B cell (primary cell): ENCODE results near the gene YES1. TPM values are rescaled to one million over a fixed set of nuclear protein-coding genes. Genes with fewer than 3 reads are reported as not detected.

Experiments
- ATAC-seq: fragments of 200-7000 bp; cut with Tn5 transposase; one replicate; pipeline ENCODE4 v1.10.0; 2021; ENCODE audit warnings: low read depth, mild to moderate bottlenecking, moderate number of reproducible peaks, moderate library complexity
- CTCF ChIA-PET: fragments of 350-600 bp; sonication (Branson Sonifier 250); formaldehyde crosslinking; loops from one replicate; lab custom pipeline; 2021; ENCODE audit warnings: antibody characterized with exemption, inconsistent platforms; lab: Charles Lee
- POLR2A ChIA-PET: fragments of 350-600 bp; sonication (Branson Sonifier 250); formaldehyde crosslinking; loops from one replicate; lab custom pipeline; 2021; ENCODE audit warnings: antibody characterized with exemption; lab: Charles Lee
- DNase-seq: peaks from one replicate; pipeline ENCODE4 v3.0.0; 2013
- H2AFZ ChIP-seq: 2 replicates; pipeline ENCODE4 v1.6.1; 2012; ENCODE audit warnings: mild to moderate bottlenecking, low read depth, low read length; ENCODE audit not compliant: insufficient read depth, poor library complexity, severe bottlenecking
- H3K27ac ChIP-seq, 2 donors: 1 replicate in 1 of 2; 2 replicates in 1 of 2; pipeline ENCODE4 v1.5.1; 2012 to 2013; ENCODE audit warnings: low read length in 2 of 2, mild to moderate bottlenecking in 2 of 2, moderate library complexity in 1 of 2
- H3K27me3 ChIP-seq, 4 experiments: fragments of 200-600 bp in 1 of 4; sonication (generic) in 1 of 4; replicated peaks in 1 of 4; 1 replicate in 2 of 4; 2 replicates in 2 of 4; pipeline versions ENCODE4 v1.6.1 to v1.7.0; 2013 to 2016; ENCODE audit warnings: low read length in 3 of 4, mild to moderate bottlenecking in 2 of 4, mixed read lengths in 1 of 4, moderate library complexity in 1 of 4; ENCODE audit not compliant: insufficient read depth in 4 of 4, control insufficient read depth in 3 of 4; ENCODE audit errors: control extremely low read depth in 1 of 4
- H3K36me3 ChIP-seq, 2 experiments: replicated peaks in 1 of 2; 1 replicate in 1 of 2; 2 replicates in 1 of 2; pipeline versions ENCODE4 v1.6.1 to v1.7.1; 2013; ENCODE audit warnings: low read length in 1 of 2; ENCODE audit not compliant: insufficient read depth in 2 of 2, control insufficient read depth in 1 of 2; ENCODE audit errors: control extremely low read depth in 1 of 2, extremely low read depth in 1 of 2
- H3K4me1 ChIP-seq, 2 donors: fragments of 200-600 bp in 1 of 2; sonication (generic) in 1 of 2; 1 replicate in 1 of 2; 2 replicates in 1 of 2; pipeline versions ENCODE4 v1.5.1 to v1.6.1; 2013 to 2017; ENCODE audit warnings: low read length in 2 of 2; ENCODE audit not compliant: control insufficient read depth in 2 of 2, insufficient read depth in 2 of 2
- H3K4me2 ChIP-seq: replicated peaks from 2 replicates; pipeline ENCODE3; 2012; ENCODE audit warnings: mild to moderate bottlenecking, low read depth, low read length; ENCODE audit not compliant: poor library complexity, severe bottlenecking
- H3K4me3 ChIP-seq, 5 experiments: fragments of 200-600 bp in 1 of 5; sonication (generic) in 1 of 5; 1 replicate in 3 of 5; 2 replicates in 2 of 5; pipeline versions ENCODE4 v1.5.1 to v1.7.0; 2011 to 2016; ENCODE audit warnings: low read length in 4 of 5, mild to moderate bottlenecking in 4 of 5, low read depth in 2 of 5, control low read depth in 1 of 5, moderate library complexity in 1 of 5; ENCODE audit not compliant: insufficient read depth in 1 of 5; ENCODE audit errors: control extremely low read depth in 1 of 5, extremely low read depth in 1 of 5
- H3K79me2 ChIP-seq: fragments of 200-600 bp; sonication (generic); one replicate; pipeline ENCODE4 v1.6.0; 2016; ENCODE audit warnings: low read length; ENCODE audit not compliant: control insufficient read depth, insufficient read depth
- H3K9ac ChIP-seq: fragments of 200-600 bp; sonication (generic); 2 replicates; pipeline ENCODE4 v1.6.1; 2017; ENCODE audit warnings: mild to moderate bottlenecking, low read length, moderate library complexity
- H3K9me3 ChIP-seq, 3 donors: one replicate each; pipeline versions ENCODE4 v1.6.1 to v1.7.1; 2013; ENCODE audit warnings: low read length in 2 of 3; ENCODE audit not compliant: control insufficient read depth in 2 of 3, insufficient read depth in 1 of 3; ENCODE audit errors: control extremely low read depth in 1 of 3
- H4K20me1 ChIP-seq: 2 replicates; pipeline ENCODE4 v1.6.0; 2012; ENCODE audit warnings: mild to moderate bottlenecking, low read length; ENCODE audit not compliant: insufficient read depth, control insufficient read depth, poor library complexity, severe bottlenecking
- H3K27ac Mint-ChIP-seq: one replicate; pipeline ENCODE4 v1.8.0; 2021; ENCODE audit warnings: mixed read lengths
- H3K27me3 Mint-ChIP-seq: one replicate; pipeline ENCODE4 v1.8.0; 2021; ENCODE audit warnings: mixed read lengths
- H3K4me1 Mint-ChIP-seq: one replicate; pipeline ENCODE4 v1.8.0; 2021; ENCODE audit warnings: mixed read lengths
- H3K4me3 Mint-ChIP-seq: one replicate; pipeline ENCODE4 v1.8.0; 2021; ENCODE audit warnings: mixed read lengths
- H3K9me3 Mint-ChIP-seq: one replicate; pipeline ENCODE4 v1.8.0; 2022; ENCODE audit warnings: mixed read lengths; ENCODE audit not compliant: insufficient read depth
- CTCF ChIP-seq: fragments of 200-600 bp; IDR thresholded peaks from one replicate; pipeline ENCODE4 v1.8.0; 2022; ENCODE audit warnings: antibody characterized with exemption, mild to moderate bottlenecking
- EZH2 ChIP-seq: IDR thresholded peaks from 2 replicates; pipeline ENCODE4 v1.6.1; 2012; ENCODE audit warnings: borderline replicate concordance, low read depth, mild to moderate bottlenecking, moderate library complexity, low read length; ENCODE audit not compliant: insufficient read depth, poor library complexity, severe bottlenecking
- WGBS: methylation state at CpG from one replicate; pipeline ENCODE4 v1.1.5; 2013; ENCODE audit warnings: missing lambda C conversion rate; ENCODE audit not compliant: insufficient coverage; 5-methylcytosine and 5-hydroxymethylcytosine counted together
- intact Hi-C: fragments of 100-400 bp; cut with micrococcal nuclease; formaldehyde crosslinking; loops from one replicate; pipeline ENCODE4 v1.10.0; 2022
- polyA plus RNA-seq: library from polyadenylated mRNA; depleted of rRNA; stranded (reverse); fragments of >200 nt; gene quantifications from 2 replicates; pipeline ENCODE4 v1.2.3, GENCODE V29; 2012
- total RNA-seq, 2 donors: library from RNA; stranded (reverse); fragments of 120-200 nt in 1 of 2; gene quantifications; 1 replicate in 1 of 2; 2 replicates in 1 of 2; pipeline versions ENCODE4 v1.2.3 to v1.2.4, GENCODE V29; 2013 to 2022

The YES1 gene
- total and polyA plus RNA-seq, 2 donors (not counting 1 experiment from before 2014, with no cell fraction given) = 0.30 TPM; not detected in 1

DNA sequence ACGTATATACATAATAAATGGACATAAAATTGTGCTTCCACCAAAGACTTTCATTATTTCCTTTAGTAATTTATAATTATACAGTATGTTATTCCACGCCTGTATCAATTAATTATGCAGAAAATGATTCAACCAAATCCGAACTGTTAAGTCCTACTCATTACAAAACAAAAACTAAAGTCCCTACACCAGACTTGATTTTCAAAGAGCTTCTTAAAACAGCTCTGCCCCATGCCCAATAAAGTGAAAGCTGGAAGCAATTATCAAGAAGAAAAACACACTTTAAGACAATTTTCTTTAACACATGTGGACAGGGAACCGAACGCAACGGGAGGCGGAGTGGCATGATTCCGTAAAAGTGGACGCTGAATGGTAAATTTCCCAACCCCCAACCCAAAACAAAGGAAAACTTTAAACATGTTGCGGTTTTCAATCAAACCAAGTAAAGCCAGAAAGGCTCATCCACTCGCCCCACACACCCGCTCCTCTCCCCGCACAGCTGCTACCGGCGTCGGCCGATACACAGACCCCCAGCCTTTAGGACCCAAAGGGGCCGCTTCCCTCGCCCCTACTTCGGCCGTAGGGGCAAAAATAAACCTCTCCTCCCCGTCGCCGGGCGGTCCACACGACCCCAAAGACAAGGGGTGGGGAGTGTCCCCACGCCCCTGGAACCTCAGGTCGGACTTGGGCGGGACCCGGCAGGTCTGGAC is 705 bp downstream of the YES1 start:
- DNase-seq (peak; percentile 18), ATAC-seq (no peak)
- Mint-ChIP-seq H3K9me3 (peaks cover 3% of the 10 kb centered on the region), H3K27ac (peak overlapping the region; percentile 72), H3K4me3 (peak overlapping the region; percentile 73), H3K4me1 (peaks cover 23% of the 10 kb centered on the region), H3K27me3 (peaks cover 68% of the 10 kb centered on the region)
- Histone ChIP-seq H3K36me3 (no peaks in the 10 kb centered on the region), H3K9me3 (peaks cover 2 to 30% (median 9%) of the 10 kb centered on the region in 3 donors), H3K4me1 (peaks cover 23 to 29% of the 10 kb centered on the region in 2 donors), H3K4me2 (peak overlapping the region; percentile 68), H3K9ac (peak overlapping the region; percentile 38), H4K20me1 (no peaks in the 10 kb centered on the region), H2AFZ (peak overlapping the region; percentile 47), H3K27me3 (peaks cover 3 to 65% (median 55%) of the 10 kb centered on the region in 4 experiments), H3K4me3 (peak overlapping the region in 4 of 5 experiments; percentile 18 to 36 (median 28)), H3K27ac (no peak overlapping the region), H3K79me2 (no peaks in the 10 kb centered on the region)
- ChIA-PET CTCF (no interaction called here), POLR2A (no interaction called here)
- intact Hi-C loops = no loop called here
- WGBS = 3% methylated on average over 23 of the region's 30 CpGs
- TF ChIP-seq CTCF (no peak), EZH2 (peak; percentile 82)

DNA sequence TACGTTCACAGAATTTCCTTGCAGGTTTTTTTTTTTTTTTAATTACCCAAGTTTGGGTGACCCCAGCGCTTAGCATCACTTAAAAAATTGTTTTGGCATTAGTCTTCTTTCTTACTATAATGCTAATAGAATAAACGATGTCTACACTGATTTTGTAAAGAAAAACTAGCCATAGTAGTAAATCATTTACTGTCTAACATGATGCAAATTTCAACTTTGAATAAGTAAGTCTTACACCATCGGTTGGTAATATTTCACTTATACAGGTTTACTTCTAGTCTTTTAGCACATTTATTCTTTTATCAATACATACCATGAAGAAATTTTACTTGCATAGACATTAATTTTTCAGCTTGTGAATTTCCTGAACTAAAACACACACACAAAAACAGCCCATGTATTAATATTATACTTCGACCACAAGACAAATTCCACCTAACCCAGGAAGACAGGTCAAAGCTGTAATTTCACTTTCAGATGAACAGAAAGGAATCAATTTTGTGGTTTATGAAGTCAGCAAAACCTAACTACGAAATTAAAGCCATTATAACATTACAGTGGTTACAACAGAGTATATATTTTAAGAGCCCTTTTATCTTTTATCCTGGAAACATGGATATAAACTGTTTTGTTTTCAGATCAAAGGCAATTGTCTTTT is 1.9 kb downstream of the YES1 start:
- H3K4me3 Mint-ChIP-seq = no peak overlapping the region
- Histone ChIP-seq H3K79me2 (no peaks in the 10 kb centered on the region), H4K20me1 (no peaks in the 10 kb centered on the region), H3K27ac (no peak overlapping the region), H3K9me3 (peaks cover 2 to 30% (median 9%) of the 10 kb centered on the region in 3 donors), H3K9ac (no peak overlapping the region), H3K4me1 (peaks cover 26 to 29% of the 10 kb centered on the region in 2 donors), H3K36me3 (no peaks in the 10 kb centered on the region), H3K4me2 (no peak overlapping the region), H3K27me3 (peaks cover 1 to 55% (median 47%) of the 10 kb centered on the region in 4 experiments), H3K4me3 (no peak overlapping the region), H2AFZ (no peak overlapping the region)
- ATAC-seq = no peak
- H3K27me3 Mint-ChIP-seq = peaks cover 63% of the 10 kb centered on the region
- POLR2A ChIA-PET = no interaction called here
- H3K9me3 Mint-ChIP-seq = peaks cover 3% of the 10 kb centered on the region
- DNase-seq = no peak
- no peak overlapping the region for H3K27ac Mint-ChIP-seq
- no CpG with 5 or more reads among the region's 6 CpGs for WGBS
- H3K4me1 Mint-ChIP-seq = peaks cover 29% of the 10 kb centered on the region
- CTCF ChIA-PET = no interaction called here
- intact Hi-C loops = no loop called here
- TF ChIP-seq CTCF (no peak), EZH2 (no peak)
